Chondrocyte (in vitro differentiated cells): ENCODE data around the gene TRAP1. TPM values are rescaled to one million over a fixed set of nuclear protein-coding genes. Genes with fewer than 3 reads are reported as not detected.
A peak's percentile ranks its signal among the peaks of the same experiment; 100 is the strongest.
"Not testable (repeated sequence)": the region's sequence is repeated elsewhere in the genome, so short reads cannot be mapped to it uniquely, and the experiment has no call there.

Source experiments
- DNase-seq: peaks from one replicate; pipeline ENCODE4 v3.0.0; 2021; ENCODE audit warnings: mixed read lengths, low spot score
- H3K27ac Mint-ChIP-seq: one replicate; pipeline ENCODE4 v1.8.0; 2021; ENCODE audit warnings: mild to moderate bottlenecking, moderate library complexity, mixed read lengths; ENCODE audit not compliant: unreplicated experiment
- H3K27me3 Mint-ChIP-seq: 2 replicates; pipeline ENCODE4 v1.8.0; 2021; ENCODE audit warnings: low read depth, mixed read lengths
- H3K36me3 Mint-ChIP-seq: 2 replicates; pipeline ENCODE4 v1.8.0; 2021; ENCODE audit warnings: low read depth, mixed read lengths
- H3K4me1 Mint-ChIP-seq: 2 replicates; pipeline ENCODE4 v1.8.0; 2021; ENCODE audit warnings: low read depth, mild to moderate bottlenecking, mixed read lengths
- H3K4me3 Mint-ChIP-seq: one replicate; pipeline ENCODE4 v1.8.0; 2021; ENCODE audit warnings: mild to moderate bottlenecking, moderate library complexity, mixed read lengths; ENCODE audit not compliant: unreplicated experiment
- H3K9me3 Mint-ChIP-seq: 2 replicates; pipeline ENCODE4 v1.8.0; 2021; ENCODE audit warnings: low read depth, mixed read lengths
- CTCF ChIP-seq: fragments of 200-600 bp; sonication (generic); IDR thresholded peaks from 2 replicates; pipeline ENCODE4 v1.5.0; 2021; ENCODE audit warnings: antibody characterized with exemption, mild to moderate bottlenecking, moderate library complexity
- total RNA-seq: library from RNA; stranded (reverse); gene quantifications from 3 replicates; pipeline ENCODE4 v1.2.1, GENCODE V29; 2021

The TRAP1 gene
- total RNA-seq, 1 donor from 2014 or later, result 60.6 TPM

DNA sequence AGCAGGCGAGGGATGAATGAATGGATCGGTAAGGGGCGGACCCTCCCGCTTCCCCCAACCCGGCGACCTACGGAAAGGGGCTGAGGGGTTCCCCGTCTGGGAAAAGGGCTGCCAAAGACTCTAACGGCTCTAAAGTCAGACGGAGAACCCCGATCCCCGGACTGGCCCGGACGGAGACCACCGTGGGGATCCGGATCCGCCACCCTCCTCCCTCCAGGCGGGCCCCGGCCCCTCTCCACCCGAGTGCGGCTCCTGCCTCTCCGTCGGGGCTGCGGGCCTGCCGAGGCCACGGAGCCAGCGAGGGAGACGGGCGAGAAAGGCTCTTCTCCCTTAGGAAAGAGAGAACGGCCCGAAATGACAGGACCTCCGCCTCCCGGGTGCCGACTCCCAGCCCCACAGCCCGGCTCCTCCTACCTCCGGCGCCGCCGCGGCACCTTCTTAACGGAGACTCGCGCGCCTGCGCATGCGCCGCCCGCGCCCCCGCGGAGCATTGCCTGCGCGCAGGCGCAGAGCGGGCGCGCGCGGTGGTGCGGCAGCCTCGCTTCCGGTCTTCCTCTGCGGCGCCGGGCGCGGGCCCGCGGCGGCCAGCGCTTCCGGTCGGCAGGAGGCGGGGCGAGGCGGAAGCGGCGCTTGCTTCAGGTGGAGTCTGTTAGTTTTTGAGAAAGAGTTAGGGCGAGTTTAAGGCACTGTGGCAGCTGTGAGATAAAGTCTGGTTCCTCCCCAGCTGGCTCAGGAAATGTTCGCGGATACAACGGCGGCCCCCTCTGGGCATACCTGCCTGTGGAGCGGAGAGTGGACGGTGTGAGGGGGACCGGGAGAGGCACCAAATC, 106.0 kb downstream of the TRAP1 start, which contains the start of gene SLX4:
TSS of gene SLX4 (minus strand) at position 461 of the 830 bp plus-strand sequence. CDS start 2,642 bp downstream, outside the sequence.
- Mint-ChIP-seq H3K4me1 (peaks cover 30% of the 10 kb centered on the region), H3K9me3 (no peaks in the 10 kb centered on the region), H3K27ac (peak within 1 kb of the TSS; percentile 89), H3K4me3 (peak within 1 kb of the TSS; percentile 97), H3K27me3 (no peaks in the 10 kb centered on the region), H3K36me3 (peaks cover 2% of the 10 kb centered on the region)
- peak; percentile 96 for DNase-seq
- TF ChIP-seq CTCF, result peak; percentile 37

- no peak for DNase-seq
- TF ChIP-seq CTCF, result no peak
- Mint-ChIP-seq H3K27ac (peak overlapping the region; percentile 77), H3K4me3 (peak overlapping the region; percentile 97), H3K9me3 (no peaks in the 10 kb centered on the region), H3K27me3 (no peaks in the 10 kb centered on the region), H3K36me3 (peaks cover 7% of the 10 kb centered on the region), H3K4me1 (peaks cover 30% of the 10 kb centered on the region)
Measured at GRCh38 chr16:3610698-3611145, 106.6 kb downstream of the TRAP1 start.

- Mint-ChIP-seq H3K27ac (peak overlapping the region; percentile 77), H3K4me1 (peaks cover 30% of the 10 kb centered on the region), H3K36me3 (peaks cover 7% of the 10 kb centered on the region), H3K9me3 (no peaks in the 10 kb centered on the region), H3K27me3 (no peaks in the 10 kb centered on the region), H3K4me3 (peak overlapping the region; percentile 97)
- no peak for DNase-seq
- no peak for TF ChIP-seq CTCF
Measured at GRCh38 chr16:3609895-3610697, 107.2 kb downstream of the TRAP1 start.

- H3K27ac Mint-ChIP-seq, DNase-seq, H3K9me3 Mint-ChIP-seq, H3K27me3 Mint-ChIP-seq, H3K4me3 Mint-ChIP-seq, H3K36me3 Mint-ChIP-seq: not testable (repeated sequence)
- peaks cover 30% of the 10 kb centered on the region for H3K4me1 Mint-ChIP-seq
Measured at GRCh38 chr16:3608976-3609375, 108.3 kb downstream of the TRAP1 start.

- TF ChIP-seq CTCF, result no peak
Measured at GRCh38 chr16:3608069-3608468, 109.3 kb downstream of the TRAP1 start.

More at GRCh38 chr16:3608069-3608468, 109.3 kb downstream of the TRAP1 start:
- H3K27me3 Mint-ChIP-seq, result no peaks in the 10 kb centered on the region
- H3K27ac Mint-ChIP-seq, result no peak overlapping the region
- H3K36me3 Mint-ChIP-seq, result peaks cover 12% of the 10 kb centered on the region
- DNase-seq, result no peak
- no peaks in the 10 kb centered on the region for H3K9me3 Mint-ChIP-seq
- H3K4me3 Mint-ChIP-seq, result no peak overlapping the region
- H3K4me1 Mint-ChIP-seq, result peaks cover 25% of the 10 kb centered on the region

Other genes with a start within 250 kb of the TRAP1 start
- gene C16orf90, start 222.0 kb downstream of the TRAP1 start, total RNA-seq, result not detected in 3 replicates
- 19.3 to 21.8 TPM (median 20.6 TPM) in 3 replicates for gene CLUAP1, start 216.5 kb downstream of the TRAP1 start, total RNA-seq
- gene NLRC3, start 140.1 kb downstream of the TRAP1 start, total RNA-seq, result 0.05 to 0.24 TPM (median 0.12 TPM) in 3 replicates
- gene SLX4, start 105.9 kb downstream of the TRAP1 start, total RNA-seq, result 9.3 to 11.8 TPM (median 9.9 TPM) in 3 replicates
- gene DNASE1, start 62.8 kb downstream of the TRAP1 start, total RNA-seq, result 10.3 to 17.8 TPM (median 12.2 TPM) in 3 replicates
- 59.2 to 64.0 TPM (median 60.7 TPM) in 3 replicates for gene CREBBP, start 163.2 kb upstream of the TRAP1 start, total RNA-seq